Activated CD4-positive, alpha-beta T cell treated with anti-CD3 and anti-CD28 coated beads, Interleukin-2, amount 50 U/mL, for 1 hour (primary cell): Measurements from ENCODE around the gene SLC16A11.
"Not testable (repeated sequence)": the region's sequence is repeated elsewhere in the genome, so short reads cannot be mapped to it uniquely, and the experiment has no call there.

Experiments
- DNase-seq: peaks from one replicate; pipeline ENCODE4 v3.0.0-alpha.2; 2020

SLC16A11 gene

DNA sequence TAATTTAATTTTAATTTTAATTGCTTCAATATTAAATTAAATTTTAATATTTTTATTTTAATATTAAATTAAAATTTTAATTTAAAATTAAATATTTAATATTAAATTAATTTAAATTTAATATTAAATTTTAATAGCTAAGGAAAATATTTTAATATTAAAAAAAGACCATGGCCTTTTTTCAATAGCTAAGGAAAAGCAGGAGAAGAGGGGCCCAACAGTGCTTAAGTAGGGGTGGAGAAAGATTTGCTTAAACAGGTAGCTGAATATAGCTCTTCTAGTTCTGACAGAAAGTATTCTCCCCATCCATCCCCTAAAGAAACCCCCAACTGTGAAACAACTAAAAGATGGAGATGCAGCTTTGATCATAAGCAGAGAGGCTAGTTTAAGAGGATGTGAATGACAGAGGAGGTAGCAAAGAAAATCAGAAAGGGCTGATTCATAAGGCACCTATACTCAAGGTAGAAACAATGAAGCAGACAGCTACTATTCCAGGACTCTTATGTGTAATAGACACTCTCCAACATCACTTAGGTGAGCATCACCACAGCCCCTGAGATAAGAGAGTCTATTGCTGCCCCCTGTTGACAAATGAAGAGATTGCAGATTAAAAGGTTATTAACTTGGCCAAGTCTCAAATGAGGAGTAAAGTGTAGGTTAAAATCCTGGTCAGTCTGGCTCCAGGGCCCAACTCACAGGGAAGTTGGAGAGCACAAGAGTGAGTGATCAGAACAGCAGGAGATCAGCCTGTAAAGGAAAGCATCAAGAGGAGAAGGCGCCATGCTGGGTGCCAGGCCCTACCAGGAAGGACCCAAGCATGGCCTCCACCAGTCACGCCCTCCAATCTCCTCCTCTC is 39.3 kb downstream of the SLC16A11 start:
- DNase-seq = no peak

DNA sequence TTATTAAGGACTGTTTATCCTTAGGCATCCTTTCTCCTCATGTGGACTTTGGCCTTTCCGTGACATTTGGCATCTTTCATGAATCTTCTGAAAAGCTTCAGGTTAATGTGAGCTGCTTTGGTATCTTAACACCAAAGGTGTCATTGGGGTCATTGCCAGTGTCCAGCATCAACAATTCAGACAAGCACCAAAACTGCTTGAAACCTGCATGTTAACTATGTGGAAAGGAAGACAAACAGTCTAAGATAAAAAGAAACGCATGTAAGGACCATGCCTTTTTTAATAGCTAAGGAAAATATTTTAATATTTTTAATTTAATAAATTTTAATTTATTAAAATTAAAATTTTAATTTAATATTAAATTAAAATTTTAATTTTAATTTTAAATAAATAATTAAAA is 40.1 kb downstream of the SLC16A11 start:
- DNase-seq = no peak

DNA sequence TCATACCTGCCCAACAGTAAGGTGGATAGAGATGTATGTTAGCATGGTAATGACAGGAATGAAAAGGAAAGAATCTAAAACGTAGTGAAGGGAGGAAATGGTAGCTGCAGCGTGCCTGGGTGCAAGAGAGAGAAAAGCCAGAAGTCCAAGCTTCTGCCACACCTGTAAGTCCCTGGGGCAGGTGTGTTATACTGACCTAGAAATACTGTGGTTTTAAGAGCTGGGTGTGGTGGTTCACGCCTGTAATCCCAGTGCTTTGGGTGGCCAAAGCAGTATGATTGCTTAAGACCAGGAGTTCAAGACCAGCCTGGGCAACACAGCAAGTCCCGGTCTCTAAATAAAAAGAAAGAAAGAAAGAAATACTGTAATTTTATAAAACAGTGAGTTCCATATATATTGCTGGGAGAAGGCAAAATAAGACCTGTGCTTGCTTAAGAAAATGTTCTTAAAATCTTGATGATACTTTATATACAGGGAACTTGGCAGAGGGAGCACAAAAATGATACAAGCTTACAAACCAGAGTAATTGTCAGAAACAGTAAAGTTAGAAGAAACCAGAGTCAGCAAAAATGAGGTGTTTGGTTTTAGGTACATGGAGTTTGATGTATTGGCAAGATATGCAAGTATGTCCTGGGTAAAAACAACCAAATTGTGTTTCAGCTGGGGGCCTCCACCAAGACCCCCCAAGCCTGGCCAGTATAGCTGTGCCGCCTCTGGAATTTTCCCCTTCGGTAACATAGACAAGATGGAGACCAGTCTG is 41.4 kb downstream of the SLC16A11 start:
- no peak for DNase-seq

DNA sequence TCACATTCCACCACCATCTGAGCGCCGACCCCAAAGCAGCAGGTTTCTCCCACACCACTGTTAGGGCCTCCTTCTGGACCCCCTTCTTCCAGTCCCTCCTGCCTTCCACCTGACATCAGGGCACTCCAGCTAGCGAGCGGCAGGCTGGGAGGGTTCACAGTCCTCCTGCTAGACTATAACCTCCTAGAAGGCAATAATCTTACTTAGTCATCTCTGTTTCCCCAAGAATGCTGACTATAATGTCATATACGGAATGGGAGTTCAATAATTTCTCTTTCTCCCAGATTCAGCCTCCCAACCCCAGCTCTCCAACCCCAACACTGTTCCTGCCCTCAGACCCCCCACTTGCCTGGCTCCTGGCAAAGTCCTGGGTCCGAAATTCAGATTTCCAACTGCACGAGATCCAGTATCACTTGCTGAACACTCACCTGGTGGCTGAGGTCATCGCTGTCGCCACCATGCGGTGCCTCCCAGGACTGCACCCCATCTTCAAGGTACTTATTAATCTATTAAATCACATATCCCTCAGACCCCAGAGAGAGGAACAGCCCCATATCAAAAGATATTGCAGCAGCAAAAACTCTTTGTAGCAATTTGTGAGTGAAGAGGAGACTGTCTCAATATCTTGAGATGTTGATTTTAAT is 42.5 kb downstream of the SLC16A11 start:
- peak; percentile 53 for DNase-seq

DNA sequence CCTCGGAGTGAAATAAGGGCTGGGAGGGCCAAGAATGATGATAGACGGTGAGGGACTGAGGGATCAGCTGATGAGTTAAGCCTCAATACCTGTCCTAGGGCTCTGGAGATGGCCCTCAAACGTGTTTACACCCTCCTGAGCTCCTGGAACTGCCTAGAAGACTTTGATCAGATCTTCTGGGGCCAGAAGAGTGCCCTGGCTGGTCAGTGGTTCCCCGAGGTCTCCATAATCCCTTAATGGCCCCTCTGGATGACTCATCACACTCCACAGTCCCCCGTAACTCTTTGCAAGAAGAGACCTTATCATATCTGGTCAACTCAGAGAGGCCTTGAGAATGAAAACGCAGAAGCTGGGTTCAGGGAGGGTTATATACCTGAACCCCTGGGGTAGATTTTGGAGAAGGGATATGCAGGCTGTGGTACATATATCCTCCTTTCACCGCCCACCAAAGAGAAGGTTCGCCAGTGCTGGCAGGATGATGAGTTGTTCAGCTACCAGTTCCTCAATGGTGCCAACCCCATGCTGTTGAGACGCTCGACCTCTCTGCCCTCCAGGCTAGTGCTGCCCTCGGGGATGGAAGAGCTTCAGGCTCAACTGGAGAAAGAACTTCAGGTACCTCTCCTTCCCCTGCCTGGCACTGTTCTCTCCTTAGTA is 44.9 kb downstream of the SLC16A11 start:
- DNase-seq = no peak

DNA sequence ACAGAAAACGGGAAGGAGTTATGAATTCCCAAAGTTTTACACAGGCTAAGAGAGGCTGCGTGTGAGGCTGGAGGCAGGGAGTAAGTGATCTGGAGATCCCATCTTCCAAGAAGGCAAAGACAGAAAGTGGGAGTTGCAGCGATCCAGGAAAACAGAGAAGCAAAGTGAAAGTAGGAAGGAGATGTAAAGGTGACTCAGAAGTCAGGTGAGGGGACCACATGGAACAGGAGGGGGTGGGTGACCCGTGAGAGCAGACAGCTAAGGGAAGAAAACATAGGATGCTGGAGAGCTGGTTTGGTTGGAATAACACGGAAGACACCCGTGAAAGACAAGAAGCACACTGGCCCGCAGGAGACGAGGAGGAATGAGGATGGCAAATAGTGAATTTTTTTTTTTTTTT is 46.7 kb downstream of the SLC16A11 start:
- DNase-seq = no peak

DNA sequence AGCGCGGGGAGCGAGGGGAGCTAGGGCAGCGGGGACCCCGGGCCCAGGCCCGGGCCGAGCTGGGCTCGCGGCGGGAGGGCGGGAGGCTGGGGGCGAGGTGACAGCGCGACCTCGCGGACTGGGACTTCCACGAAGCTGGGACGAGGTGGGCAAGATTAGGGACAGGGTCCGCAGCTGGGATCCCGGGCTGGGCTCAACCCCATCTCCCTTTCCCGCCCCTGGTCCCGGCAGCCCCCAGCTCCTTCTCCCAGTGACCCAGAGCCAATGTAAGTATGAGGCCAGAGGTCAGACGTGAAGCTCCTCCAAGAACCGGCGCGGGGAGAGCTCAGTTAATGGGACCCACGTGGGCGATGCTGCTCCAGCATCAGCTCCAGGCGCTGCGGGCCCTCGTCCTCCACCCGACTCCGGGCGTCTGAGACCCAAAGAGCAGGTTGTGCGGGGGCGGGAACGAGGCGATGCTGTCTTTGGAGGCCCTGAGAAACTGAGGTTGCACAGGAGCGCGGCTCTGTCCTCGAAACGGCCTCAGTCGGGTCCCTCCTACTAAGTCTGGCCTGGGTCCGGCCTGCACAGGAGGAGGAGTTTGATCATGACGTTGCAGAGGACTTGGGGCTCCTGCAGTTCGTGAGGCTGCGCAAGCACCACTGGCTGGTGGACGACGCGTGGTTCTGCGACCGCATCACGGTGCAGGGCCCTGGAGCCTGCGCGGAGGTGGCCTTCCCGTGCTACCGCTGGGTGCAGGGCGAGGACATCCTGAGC is 47.5 kb downstream of the SLC16A11 start:
- no peak for DNase-seq

DNA sequence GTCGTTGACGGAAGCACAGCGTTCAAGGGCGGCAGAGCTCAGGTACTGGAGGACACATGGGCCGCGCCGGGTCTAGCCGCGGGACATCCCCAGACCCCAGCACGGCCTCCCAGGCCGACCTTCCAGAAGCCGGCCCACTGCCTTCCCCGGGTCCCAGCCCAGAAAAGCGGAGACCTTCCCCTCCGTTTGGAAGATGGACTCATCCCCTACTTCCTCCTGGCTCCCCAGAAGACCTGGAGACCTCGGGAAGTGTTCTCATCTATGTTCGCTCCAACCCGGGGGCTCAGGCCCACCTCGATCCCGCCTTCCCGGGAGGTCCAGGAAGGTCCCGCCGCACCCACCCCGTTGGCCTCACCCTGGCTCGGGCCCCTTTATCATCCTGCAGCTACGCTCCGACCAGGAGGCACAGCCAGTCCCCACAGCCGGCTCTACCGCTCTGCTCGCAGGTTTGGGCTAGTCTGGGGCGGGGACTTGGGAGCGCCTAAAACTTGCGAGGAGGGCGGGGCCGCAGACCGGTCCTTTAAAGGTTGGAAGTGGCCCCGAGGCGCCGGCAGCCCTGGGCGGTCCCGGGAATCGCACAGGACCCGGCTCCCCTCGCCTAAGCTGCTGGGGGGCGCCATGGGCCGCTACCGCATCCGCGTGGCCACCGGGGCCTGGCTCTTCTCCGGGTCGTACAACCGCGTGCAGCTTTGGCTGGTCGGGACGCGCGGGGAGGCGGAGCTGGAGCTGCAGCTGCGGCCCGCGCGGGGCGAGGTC is 48.2 kb downstream of the SLC16A11 start, which contains the start of gene ALOX12:
ALOX12 (plus strand) TSS at position 550 of the 756 bp plus-strand sequence; CDS start at position 619, 69 bp downstream.
- DNase-seq = no peak

DNA sequence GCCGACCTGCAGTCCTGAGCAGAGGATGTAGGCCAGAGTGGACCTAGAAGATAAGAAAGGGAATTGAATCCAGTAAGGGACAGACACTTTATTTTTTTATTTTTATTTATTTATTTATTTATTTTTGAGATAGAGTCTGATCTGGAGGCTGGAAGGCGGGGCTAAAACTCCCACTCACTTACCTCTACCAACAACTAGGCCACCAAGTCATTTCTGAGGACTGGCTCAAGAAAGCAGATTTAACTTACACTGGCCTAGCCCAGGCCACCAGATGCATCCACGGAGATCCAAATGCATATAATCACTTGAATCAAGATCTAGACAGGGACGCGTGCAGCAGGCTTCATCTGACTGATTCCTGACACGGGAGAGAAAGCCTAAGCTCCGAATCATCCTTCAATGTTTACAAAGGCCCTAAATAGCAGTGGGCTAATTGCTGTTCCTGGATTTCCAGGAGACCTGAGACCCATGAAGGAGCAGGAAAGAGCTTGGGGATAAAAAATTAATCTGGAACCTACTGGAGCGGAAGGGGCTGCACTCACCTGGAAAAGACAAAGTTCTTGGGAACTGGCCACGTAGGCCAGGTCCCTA is 49.1 kb downstream of the SLC16A11 start:
- DNase-seq = no peak

DNA sequence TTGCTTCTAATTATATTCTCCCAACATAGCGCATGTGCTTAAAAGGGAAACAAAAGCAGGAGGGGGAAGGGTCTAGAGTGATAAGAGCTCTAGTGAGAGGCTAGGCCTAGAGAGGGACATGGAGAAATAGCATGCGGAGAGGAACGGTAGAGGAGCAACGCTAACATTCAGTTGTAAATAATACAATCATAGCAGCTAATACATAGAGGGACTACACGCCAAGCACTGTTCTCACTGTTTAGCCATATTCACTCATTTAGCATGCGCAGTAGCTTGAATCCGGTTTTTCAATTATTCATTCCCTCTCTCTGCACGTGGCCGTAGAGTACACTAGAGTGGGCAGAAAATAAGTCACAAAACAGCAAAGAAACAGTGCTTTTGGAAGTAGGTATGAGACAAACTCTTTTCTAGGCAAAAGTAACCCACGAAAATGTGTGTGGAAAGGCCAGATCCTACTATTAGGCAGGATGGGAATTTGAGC is 49.7 kb downstream of the SLC16A11 start:
- DNase-seq = no peak

DNA sequence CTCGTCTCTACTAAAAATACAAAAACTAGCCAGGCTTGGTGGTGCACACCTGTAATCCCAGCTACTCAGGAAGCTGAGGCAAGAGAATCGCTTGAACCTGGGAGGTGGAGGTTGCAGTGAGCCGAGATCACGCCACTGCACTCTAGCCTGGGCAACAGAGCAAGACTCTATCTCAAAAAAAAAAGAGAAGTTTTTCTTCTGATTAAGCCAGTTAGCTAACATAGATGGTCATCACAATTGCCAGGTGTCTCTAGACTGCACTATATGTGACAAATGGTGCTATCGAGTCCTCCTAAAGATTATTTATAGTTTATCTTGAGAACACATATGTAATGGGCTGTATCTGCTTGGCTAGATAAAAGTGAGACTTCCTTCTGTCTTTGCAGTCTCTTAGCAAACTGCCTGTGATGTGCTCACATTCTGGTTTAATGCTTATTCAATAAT is 50.3 kb downstream of the SLC16A11 start:
- DNase-seq = not testable (repeated sequence)
